Mesendoderm (in vitro differentiated cells): ENCODE measurements around the gene LMF1.

Source experiments
- DNase-seq: peaks from one replicate; pipeline ENCODE4 v3.0.0; 2013
- H2AK5ac ChIP-seq: 2 replicates; pipeline ENCODE4 v1.6.1; 2013; ENCODE audit warnings: low read length, inconsistent platforms
- H2BK120ac ChIP-seq: 2 replicates; pipeline ENCODE4 v1.6.1; 2013; ENCODE audit warnings: low read depth, mild to moderate bottlenecking, low read length, moderate library complexity, mixed read lengths
- H2BK15ac ChIP-seq: replicated peaks from 2 replicates; pipeline ENCODE4 v1.6.1; 2013; ENCODE audit warnings: low read depth, mild to moderate bottlenecking, moderate library complexity
- H2BK5ac ChIP-seq: 2 replicates; pipeline ENCODE4 v1.6.1; 2013; ENCODE audit warnings: low read length, inconsistent platforms
- H3K18ac ChIP-seq: 2 replicates; pipeline ENCODE4 v1.6.1; 2013; ENCODE audit warnings: mild to moderate bottlenecking, low read length, mixed read lengths
- H3K23ac ChIP-seq: one replicate; pipeline ENCODE4 v1.6.1; 2013; ENCODE audit warnings: low read length
- H3K27ac ChIP-seq: 2 replicates; pipeline ENCODE4 v1.5.1; 2013; ENCODE audit warnings: low read depth, mild to moderate bottlenecking, inconsistent platforms, low read length, moderate library complexity
- H3K27me3 ChIP-seq: 2 replicates; pipeline ENCODE4 v1.6.1; 2013; ENCODE audit warnings: low read length, control low read depth, mild to moderate bottlenecking, inconsistent platforms; ENCODE audit not compliant: insufficient read depth, poor library complexity
- H3K36me3 ChIP-seq: 2 replicates; pipeline ENCODE4 v1.6.1; 2013; ENCODE audit warnings: low read length, inconsistent platforms; ENCODE audit not compliant: control insufficient read depth, insufficient read depth
- H3K4ac ChIP-seq: one replicate; pipeline ENCODE4 v1.6.1; 2013; ENCODE audit warnings: low read depth, mild to moderate bottlenecking, low read length, moderate library complexity
- H3K4me1 ChIP-seq: 2 replicates; pipeline ENCODE4 v1.6.1; 2013; ENCODE audit warnings: low read depth, low read length, inconsistent platforms; ENCODE audit not compliant: control insufficient read depth
- H3K4me2 ChIP-seq: 2 replicates; pipeline ENCODE4 v1.6.1; 2013; ENCODE audit warnings: low read length
- H3K4me3 ChIP-seq: 2 replicates; pipeline ENCODE4 v1.5.1; 2013; ENCODE audit warnings: mild to moderate bottlenecking, low read length
- H3K56ac ChIP-seq: one replicate; pipeline ENCODE4 v1.6.1; 2013; ENCODE audit warnings: low read length
- H3K79me1 ChIP-seq: 2 replicates; pipeline ENCODE4 v1.6.1; 2013; ENCODE audit warnings: low read length, inconsistent platforms
- H3K79me2 ChIP-seq: 2 replicates; pipeline ENCODE4 v1.6.1; 2013; ENCODE audit warnings: mild to moderate bottlenecking, low read length; ENCODE audit not compliant: control insufficient read depth, insufficient read depth
- H3K9ac ChIP-seq: 2 replicates; pipeline ENCODE4 v1.6.1; 2013; ENCODE audit warnings: low read length, inconsistent platforms
- H4K5ac ChIP-seq: one replicate; pipeline ENCODE4 v1.6.1; 2013; ENCODE audit warnings: low read length
- H4K8ac ChIP-seq: one replicate; pipeline ENCODE4 v1.6.1; 2013; ENCODE audit warnings: low read depth, mild to moderate bottlenecking, control low read depth, low read length, moderate library complexity
- WGBS: extraction: QIAGEN DNeasy Blood & Tissue Kit; methylation state at CpG from one replicate; pipeline ENCODE4 v1.1.7; 2013; ENCODE audit warnings: low lambda C conversion rate, missing lambda C conversion rate; ENCODE audit not compliant: insufficient coverage; ENCODE audit errors: extremely low coverage; 5-methylcytosine and 5-hydroxymethylcytosine counted together

LMF1 gene

GRCh38 chr16:832652-833336, 138.0 kb downstream of the LMF1 start:
- Histone ChIP-seq H2BK15ac (no peak overlapping the region), H3K18ac (no peak overlapping the region), H3K27me3 (no peaks in the 10 kb centered on the region), H4K5ac (no peak overlapping the region), H3K79me2 (no peaks in the 10 kb centered on the region), H2AK5ac (no peak overlapping the region), H3K4me2 (no peak overlapping the region), H3K79me1 (no peaks in the 10 kb centered on the region), H3K27ac (no peak overlapping the region), H3K4ac (no peak overlapping the region), H3K56ac (no peak overlapping the region), H2BK120ac (no peak overlapping the region), H3K4me3 (no peak overlapping the region), H3K9ac (no peak overlapping the region), H2BK5ac (no peak overlapping the region), H4K8ac (no peak overlapping the region), H3K23ac (no peak overlapping the region), H3K36me3 (no peaks in the 10 kb centered on the region), H3K4me1 (no peaks in the 10 kb centered on the region)
- no CpG with 5 or more reads among the region's 35 CpGs for WGBS
- no peak for DNase-seq

- DNase-seq: no peak
- no peak overlapping the region for H3K4me2 ChIP-seq
- no peaks in the 10 kb centered on the region for H3K27me3 ChIP-seq
- H3K18ac ChIP-seq: no peak overlapping the region
- no peak overlapping the region for H3K56ac ChIP-seq
- H3K4ac ChIP-seq: no peak overlapping the region
- H2BK5ac ChIP-seq: no peak overlapping the region
- H4K8ac ChIP-seq: no peak overlapping the region
- no CpG with 5 or more reads among the region's 27 CpGs for WGBS
- no peak overlapping the region for H3K4me3 ChIP-seq
- no peaks in the 10 kb centered on the region for H3K36me3 ChIP-seq
- no peak overlapping the region for H3K9ac ChIP-seq
- no peak overlapping the region for H3K27ac ChIP-seq
- no peak overlapping the region for H2AK5ac ChIP-seq
- H3K79me2 ChIP-seq: no peaks in the 10 kb centered on the region
- no peak overlapping the region for H2BK15ac ChIP-seq
- H3K23ac ChIP-seq: no peak overlapping the region
- no peak overlapping the region for H4K5ac ChIP-seq
- no peaks in the 10 kb centered on the region for H3K4me1 ChIP-seq
- no peak overlapping the region for H2BK120ac ChIP-seq
- H3K79me1 ChIP-seq: no peaks in the 10 kb centered on the region
Measured at GRCh38 chr16:831571-832413, 139.0 kb downstream of the LMF1 start.

GRCh38 chr16:830871-831570, 139.8 kb downstream of the LMF1 start:
- Histone ChIP-seq H3K23ac (no peak overlapping the region), H3K4ac (no peak overlapping the region), H3K4me1 (no peaks in the 10 kb centered on the region), H3K27ac (no peak overlapping the region), H3K18ac (no peak overlapping the region), H3K9ac (no peak overlapping the region), H3K4me2 (no peak overlapping the region), H2AK5ac (no peak overlapping the region), H3K27me3 (no peaks in the 10 kb centered on the region), H3K36me3 (no peaks in the 10 kb centered on the region), H3K4me3 (no peak overlapping the region), H2BK15ac (no peak overlapping the region), H2BK5ac (no peak overlapping the region), H2BK120ac (no peak overlapping the region), H3K79me2 (no peaks in the 10 kb centered on the region), H3K79me1 (no peaks in the 10 kb centered on the region), H3K56ac (no peak overlapping the region), H4K5ac (no peak overlapping the region), H4K8ac (no peak overlapping the region)
- DNase-seq: no peak
- WGBS: no CpG with 5 or more reads among the region's 24 CpGs

GRCh38 chr16:830107-830870, 140.5 kb downstream of the LMF1 start:
- Histone ChIP-seq H4K5ac (no peak overlapping the region), H3K18ac (no peak overlapping the region), H3K4me3 (no peak overlapping the region), H3K4me2 (no peak overlapping the region), H3K9ac (no peak overlapping the region), H3K56ac (no peak overlapping the region), H3K36me3 (no peaks in the 10 kb centered on the region), H2AK5ac (no peak overlapping the region), H3K27ac (no peak overlapping the region), H3K27me3 (no peaks in the 10 kb centered on the region), H3K4me1 (no peaks in the 10 kb centered on the region), H4K8ac (no peak overlapping the region), H3K79me1 (no peaks in the 10 kb centered on the region), H3K79me2 (no peaks in the 10 kb centered on the region), H2BK120ac (no peak overlapping the region), H3K4ac (no peak overlapping the region), H2BK15ac (no peak overlapping the region), H2BK5ac (no peak overlapping the region), H3K23ac (no peak overlapping the region)
- WGBS: no CpG with 5 or more reads among the region's 43 CpGs
- no peak for DNase-seq

- DNase-seq: no peak
- Histone ChIP-seq H3K9ac (no peak overlapping the region), H2BK5ac (no peak overlapping the region), H2BK15ac (no peak overlapping the region), H3K18ac (no peak overlapping the region), H3K27ac (no peak overlapping the region), H3K36me3 (no peaks in the 10 kb centered on the region), H3K4me1 (no peaks in the 10 kb centered on the region), H2AK5ac (no peak overlapping the region), H3K79me2 (no peaks in the 10 kb centered on the region), H4K8ac (no peak overlapping the region), H3K4me3 (no peak overlapping the region), H3K4me2 (no peak overlapping the region), H4K5ac (no peak overlapping the region), H3K79me1 (no peaks in the 10 kb centered on the region), H3K4ac (no peak overlapping the region), H2BK120ac (no peak overlapping the region), H3K27me3 (no peaks in the 10 kb centered on the region), H3K56ac (no peak overlapping the region), H3K23ac (no peak overlapping the region)
- no CpG with 5 or more reads among the region's 17 CpGs for WGBS
Measured at GRCh38 chr16:828891-829290, 141.9 kb downstream of the LMF1 start.
